NB4 (cell line): Measurements from ENCODE around the gene UGT2B17.

Source experiments
- MYC ChIP-seq: IDR thresholded peaks from 2 replicates; pipeline ENCODE4 v1.6.1; 2011; ENCODE audit warnings: low read depth, low read length
- TF ChIP-seq, protein P1 (sequence below): IDR thresholded peaks from one replicate; pipeline ENCODE4 v1.5.1; 2012; ENCODE audit warnings: low read depth, low read length

DNA sequence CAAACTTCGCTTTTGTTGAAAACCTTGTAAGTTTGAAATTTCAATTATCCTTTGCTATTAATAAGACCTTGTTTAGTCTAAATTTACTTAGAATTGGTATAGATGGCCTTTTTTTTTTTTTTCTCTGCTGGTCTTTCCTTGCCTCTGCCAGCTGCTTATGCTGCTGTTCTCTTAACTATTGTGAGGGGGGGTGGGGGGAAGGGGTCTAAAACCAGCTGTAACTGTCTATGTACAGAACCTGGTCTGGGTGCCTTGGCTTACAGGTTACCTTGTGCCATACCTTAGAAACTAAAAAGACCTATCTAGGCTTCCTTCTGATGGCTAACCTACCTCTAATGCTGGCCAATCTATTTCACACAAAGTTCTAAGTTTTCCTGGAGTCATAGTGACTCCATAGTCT, 1.0 kb downstream of the UGT2B17 start:
- TF ChIP-seq, protein P1, sequence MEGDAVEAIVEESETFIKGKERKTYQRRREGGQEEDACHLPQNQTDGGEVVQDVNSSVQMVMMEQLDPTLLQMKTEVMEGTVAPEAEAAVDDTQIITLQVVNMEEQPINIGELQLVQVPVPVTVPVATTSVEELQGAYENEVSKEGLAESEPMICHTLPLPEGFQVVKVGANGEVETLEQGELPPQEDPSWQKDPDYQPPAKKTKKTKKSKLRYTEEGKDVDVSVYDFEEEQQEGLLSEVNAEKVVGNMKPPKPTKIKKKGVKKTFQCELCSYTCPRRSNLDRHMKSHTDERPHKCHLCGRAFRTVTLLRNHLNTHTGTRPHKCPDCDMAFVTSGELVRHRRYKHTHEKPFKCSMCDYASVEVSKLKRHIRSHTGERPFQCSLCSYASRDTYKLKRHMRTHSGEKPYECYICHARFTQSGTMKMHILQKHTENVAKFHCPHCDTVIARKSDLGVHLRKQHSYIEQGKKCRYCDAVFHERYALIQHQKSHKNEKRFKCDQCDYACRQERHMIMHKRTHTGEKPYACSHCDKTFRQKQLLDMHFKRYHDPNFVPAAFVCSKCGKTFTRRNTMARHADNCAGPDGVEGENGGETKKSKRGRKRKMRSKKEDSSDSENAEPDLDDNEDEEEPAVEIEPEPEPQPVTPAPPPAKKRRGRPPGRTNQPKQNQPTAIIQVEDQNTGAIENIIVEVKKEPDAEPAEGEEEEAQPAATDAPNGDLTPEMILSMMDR, result no peak
- TF ChIP-seq MYC, result no peak
